ENCODE data around the gene CHI3L2.

The CHI3L2 gene

DNA sequence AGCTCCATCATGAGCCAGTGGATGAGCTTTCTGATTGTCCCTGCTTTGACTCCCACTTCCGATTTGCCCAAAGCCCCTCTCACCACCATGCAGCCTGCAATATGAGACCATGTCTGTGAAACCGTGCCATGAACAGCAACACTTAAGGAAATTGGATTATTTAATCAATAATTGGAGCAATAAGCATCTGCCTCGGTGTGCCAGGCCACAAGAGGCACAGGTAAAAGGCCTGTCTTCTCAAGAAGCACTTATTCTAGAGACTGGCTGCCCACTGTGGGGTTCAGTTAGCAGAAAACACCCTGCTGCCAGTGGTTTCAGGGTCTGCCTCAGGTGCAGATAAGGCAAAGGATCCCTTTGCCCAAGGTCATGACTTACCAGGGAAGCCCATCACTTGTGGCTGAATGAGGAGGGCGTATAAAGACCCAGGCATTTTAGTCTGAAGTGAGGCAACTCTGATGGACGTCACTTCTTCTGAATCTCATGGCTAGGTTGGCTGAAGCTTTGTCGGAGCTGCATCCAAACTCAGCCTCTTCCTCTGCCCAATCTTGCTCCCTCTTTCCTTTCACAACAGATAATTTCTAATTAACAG lies 7.1 kb upstream of the CHI3L2 start:
- no peak for DNase-seq (ENCODE audit: low read depth in 2 of 3, low spot score in 1 of 3)

GRCh38 chr1:111221276-111221632 lies 6.3 kb upstream of the CHI3L2 start:
- no peak for DNase-seq (ENCODE audit: low read depth in 2 of 3, low spot score in 1 of 3)

DNA sequence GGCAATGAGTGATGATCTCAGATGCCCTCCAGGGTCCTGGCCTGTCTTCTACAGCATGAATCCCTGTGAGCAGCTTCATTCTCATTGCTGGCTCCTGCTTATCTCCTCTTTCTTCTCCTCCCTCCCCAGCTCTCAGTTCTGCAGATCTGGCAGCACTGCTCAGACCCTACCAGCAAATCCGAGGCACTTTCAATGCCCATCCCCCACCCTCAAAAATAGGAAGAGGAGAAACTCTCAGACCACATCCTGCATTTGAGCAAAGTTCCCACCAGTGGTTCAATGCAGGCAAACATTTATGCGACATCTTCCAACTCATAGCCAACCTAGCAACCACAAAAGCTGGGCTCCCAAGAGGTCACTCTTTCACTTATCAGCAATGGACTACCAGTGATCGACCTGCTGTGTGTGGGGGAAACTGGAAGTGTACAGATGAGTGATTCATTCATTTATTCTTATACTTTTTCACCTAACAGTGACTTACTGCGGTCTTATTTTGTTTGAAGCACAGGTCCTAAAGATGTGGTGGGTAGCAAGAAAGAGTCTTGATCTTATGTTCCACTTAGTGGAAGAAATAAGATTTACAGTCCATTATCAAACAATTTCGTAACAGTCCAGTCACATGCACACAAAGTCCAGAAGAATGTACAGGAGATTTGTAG lies 5.8 kb upstream of the CHI3L2 start:
- DNase-seq (ENCODE audit: low read depth in 2 of 3, low spot score in 1 of 3), result peak in 1 of 3 donors; percentile 43

DNA sequence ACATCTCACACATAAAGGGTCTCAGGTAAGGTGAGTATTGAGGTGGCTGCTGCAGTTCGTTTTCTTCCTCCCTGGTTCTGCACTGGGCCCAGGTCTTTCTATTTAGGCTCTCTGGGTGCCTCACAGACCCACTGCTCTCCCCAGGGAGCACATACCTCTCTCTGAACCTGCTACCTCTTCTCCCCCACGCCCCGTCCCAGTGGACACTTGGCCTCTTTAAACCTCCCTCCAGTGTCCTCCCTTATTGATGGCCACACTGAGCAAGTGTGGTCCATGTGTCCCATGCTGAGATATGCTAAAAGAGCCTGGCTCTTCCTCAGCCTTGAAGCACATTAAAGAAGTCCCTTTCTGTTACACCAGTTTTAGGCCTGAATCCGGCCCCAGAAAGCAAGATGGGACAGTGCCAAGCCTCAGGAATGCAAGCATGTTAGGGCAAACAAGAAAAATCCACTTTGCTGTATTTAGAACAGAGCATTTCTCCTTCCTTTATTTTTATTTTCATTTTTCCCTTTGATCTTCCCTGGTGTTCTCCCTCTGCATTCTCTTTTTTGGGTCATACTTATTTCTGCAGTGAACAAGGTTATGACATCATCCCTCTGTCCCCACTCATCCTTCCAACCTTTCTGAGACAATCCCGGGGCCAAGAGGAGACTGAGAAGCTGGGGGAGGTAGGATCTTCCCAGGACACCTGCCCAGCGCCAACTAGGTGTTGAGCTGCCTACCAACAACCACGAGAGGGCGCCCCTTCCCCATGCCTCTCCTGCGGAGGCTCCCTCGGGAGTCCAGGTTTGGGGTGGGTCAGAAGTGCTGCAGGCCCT lies 5.0 kb upstream of the CHI3L2 start:
- DNase-seq (ENCODE audit: low read depth in 2 of 3, low spot score in 1 of 3), result peak in 2 of 3 donors; percentile 70 to 83

- DNase-seq (ENCODE audit: low read depth in 2 of 3, low spot score in 1 of 3), result no peak
Measured at GRCh38 chr1:111223126-111223685, 4.3 kb upstream of the CHI3L2 start.

DNA sequence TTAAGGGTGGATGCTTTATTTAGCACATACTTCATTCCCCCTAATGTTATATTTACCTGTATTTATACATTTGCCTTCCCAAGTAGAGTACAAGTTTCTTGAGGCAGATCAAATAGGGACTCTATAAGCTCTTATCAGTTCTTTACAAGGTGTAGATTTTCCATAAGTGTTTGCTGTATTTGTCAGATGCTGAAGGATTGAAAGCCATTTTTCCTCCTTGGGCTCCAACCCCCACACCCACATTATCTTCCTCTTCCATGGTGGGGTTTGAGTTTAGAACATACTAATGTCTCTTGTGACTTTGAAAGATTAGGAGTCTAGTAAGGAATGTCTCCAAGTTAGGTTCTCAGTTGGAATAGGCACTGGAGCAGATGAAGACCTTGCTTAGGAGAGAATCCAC lies 2.4 kb upstream of the CHI3L2 start:
- DNase-seq (ENCODE audit: low read depth in 2 of 3, low spot score in 1 of 3), result no peak

- DNase-seq (ENCODE audit: low read depth in 2 of 3, low spot score in 1 of 3), result no peak
Measured at GRCh38 chr1:111225717-111226400, 1.7 kb upstream of the CHI3L2 start.

- no peak for DNase-seq (ENCODE audit: low read depth in 2 of 3, low spot score in 1 of 3)
Measured at GRCh38 chr1:111227851-111228747, 586 bp downstream of the CHI3L2 start.

- DNase-seq (ENCODE audit: low read depth in 2 of 3, low spot score in 1 of 3), result no peak
Measured at GRCh38 chr1:111228748-111229126, 1.2 kb downstream of the CHI3L2 start.

- no peak for DNase-seq (ENCODE audit: low read depth in 2 of 3, low spot score in 1 of 3)
Measured at GRCh38 chr1:111232134-111232533, 4.6 kb downstream of the CHI3L2 start.

DNA sequence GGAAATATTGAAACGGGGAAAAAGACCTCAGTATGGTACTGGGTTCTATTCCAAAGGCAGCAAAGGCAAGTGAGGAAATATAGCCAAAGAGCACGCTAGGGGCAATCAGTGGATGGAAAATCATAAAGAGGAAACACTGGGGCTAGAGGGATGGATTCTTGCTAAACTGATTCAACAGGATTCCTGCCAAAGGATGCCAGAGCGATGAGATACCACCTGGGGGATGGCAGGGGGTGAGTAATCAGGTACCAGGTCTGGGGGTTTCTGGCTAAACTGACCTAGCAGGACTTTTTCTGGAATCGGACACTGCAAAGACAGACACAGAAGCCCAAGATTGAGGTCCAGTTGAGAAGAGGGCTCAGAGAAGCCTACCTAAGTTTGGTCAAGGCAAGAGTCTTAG lies 6.7 kb downstream of the CHI3L2 start:
- DNase-seq (ENCODE audit: low read depth in 2 of 3, low spot score in 1 of 3), result no peak

GRCh38 chr1:111234866-111235265 lies 7.4 kb downstream of the CHI3L2 start:
- no peak for DNase-seq (ENCODE audit: low read depth in 2 of 3, low spot score in 1 of 3)

GRCh38 chr1:111236379-111236778 lies 8.9 kb downstream of the CHI3L2 start:
- no peak for DNase-seq (ENCODE audit: low read depth in 2 of 3, low spot score in 1 of 3)

DNA sequence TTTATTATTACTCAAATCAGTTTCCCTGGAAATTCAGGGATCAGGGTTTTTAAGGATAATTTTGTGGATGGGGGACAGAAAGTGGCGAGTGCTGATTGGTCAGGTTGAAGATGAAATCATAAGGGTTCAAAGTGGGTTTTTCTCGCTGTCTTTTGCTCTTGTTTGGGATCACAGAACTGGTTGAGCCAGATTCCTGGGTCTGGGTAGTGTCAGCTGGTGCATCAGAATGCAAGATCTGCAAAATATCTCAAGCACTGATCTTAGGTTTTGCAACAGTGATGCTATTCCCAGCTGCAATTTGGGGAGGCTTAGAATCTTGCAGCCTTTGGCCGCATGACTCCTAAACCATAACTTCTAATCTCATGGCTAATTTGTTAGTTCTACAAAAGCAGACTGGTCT lies 9.3 kb downstream of the CHI3L2 start:
- no peak for DNase-seq (ENCODE audit: low read depth in 2 of 3, low spot score in 1 of 3)

DNA sequence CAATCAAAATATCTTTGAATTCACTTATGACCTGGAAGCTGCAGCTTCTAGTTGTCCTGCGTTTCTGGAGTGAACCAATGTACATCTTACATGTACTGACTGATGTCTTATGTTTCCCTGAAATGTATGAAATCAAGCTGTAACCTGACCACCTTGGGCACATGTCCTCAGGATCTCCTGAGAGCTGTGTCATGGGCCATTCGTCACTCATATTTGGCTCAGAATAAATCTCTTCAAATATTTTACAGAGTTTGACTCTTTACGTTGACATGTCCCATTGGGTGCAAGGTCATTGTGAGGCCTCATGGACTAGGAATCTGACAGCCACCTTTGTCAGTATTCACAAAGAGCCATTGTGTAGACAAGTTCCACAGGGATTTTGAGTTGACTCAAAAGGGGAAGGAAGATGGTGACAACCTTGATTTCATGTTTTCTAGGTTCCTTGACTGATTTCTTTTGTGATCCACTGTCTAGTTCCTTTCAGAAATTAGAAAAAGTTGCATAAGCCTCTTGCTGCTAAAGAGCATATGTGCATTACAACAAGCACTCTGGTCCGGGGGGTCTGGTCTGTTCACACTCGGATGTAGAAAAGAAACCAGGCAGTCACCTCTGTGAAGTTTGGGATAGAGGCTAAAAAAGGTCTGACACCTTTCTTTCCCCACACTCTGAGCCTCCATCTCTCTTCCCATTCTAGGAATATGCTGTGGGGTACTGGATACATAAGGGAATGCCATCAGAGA lies 10.7 kb downstream of the CHI3L2 start:
- DNase-seq (ENCODE audit: low read depth in 2 of 3, low spot score in 1 of 3), result no peak

- no peak for DNase-seq (ENCODE audit: low read depth in 2 of 3, low spot score in 1 of 3)
Measured at GRCh38 chr1:111241797-111242196, 14.3 kb downstream of the CHI3L2 start.

GRCh38 chr1:111242805-111243523 lies 15.5 kb downstream of the CHI3L2 start:
- DNase-seq (ENCODE audit: low read depth in 2 of 3, low spot score in 1 of 3), result no peak

GRCh38 chr1:111247125-111247838 lies 19.8 kb downstream of the CHI3L2 start:
- DNase-seq (ENCODE audit: low read depth in 2 of 3, low spot score in 1 of 3), result no peak

DNA sequence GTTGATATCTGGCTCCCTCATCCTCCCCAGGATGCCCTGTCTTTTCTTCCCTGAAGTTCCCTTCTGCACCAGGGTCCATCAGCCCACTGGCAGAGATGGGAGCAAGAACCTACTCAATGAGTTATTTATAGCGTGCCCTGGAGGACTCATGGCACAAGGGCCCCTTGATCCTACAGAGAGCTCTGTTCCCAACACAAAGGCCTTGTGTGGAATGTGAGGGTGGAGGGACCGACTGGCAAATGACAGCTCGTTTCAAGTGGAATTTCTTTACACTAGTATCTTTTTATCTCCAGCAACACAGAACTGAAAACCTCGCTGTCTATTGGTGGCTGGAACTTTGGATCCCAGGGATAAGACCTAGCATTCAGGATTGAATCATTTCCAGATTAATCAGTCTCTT lies 22.4 kb downstream of the CHI3L2 start:
- no peak for DNase-seq (ENCODE audit: low read depth in 2 of 3, low spot score in 1 of 3)
